NB4 (cell line): Measurements from ENCODE around the gene KCNA2.

ENCODE experiments used
- POLR2A ChIP-seq: IDR thresholded peaks from 2 replicates; pipeline ENCODE4 v1.6.1; 2011; ENCODE audit warnings: mild to moderate bottlenecking; ENCODE audit not compliant: insufficient read length; ENCODE audit errors: extremely low read depth
- TF ChIP-seq, protein P1 (sequence below): IDR thresholded peaks from one replicate; pipeline ENCODE4 v1.5.1; 2012; ENCODE audit warnings: low read depth, low read length
- TF ChIP-seq, protein P2 (sequence below): IDR thresholded peaks from 2 replicates; pipeline ENCODE4 v1.6.1; 2011; ENCODE audit warnings: low read depth, low read length

- TF ChIP-seq POLR2A, result no peak
- TF ChIP-seq, protein P1, sequence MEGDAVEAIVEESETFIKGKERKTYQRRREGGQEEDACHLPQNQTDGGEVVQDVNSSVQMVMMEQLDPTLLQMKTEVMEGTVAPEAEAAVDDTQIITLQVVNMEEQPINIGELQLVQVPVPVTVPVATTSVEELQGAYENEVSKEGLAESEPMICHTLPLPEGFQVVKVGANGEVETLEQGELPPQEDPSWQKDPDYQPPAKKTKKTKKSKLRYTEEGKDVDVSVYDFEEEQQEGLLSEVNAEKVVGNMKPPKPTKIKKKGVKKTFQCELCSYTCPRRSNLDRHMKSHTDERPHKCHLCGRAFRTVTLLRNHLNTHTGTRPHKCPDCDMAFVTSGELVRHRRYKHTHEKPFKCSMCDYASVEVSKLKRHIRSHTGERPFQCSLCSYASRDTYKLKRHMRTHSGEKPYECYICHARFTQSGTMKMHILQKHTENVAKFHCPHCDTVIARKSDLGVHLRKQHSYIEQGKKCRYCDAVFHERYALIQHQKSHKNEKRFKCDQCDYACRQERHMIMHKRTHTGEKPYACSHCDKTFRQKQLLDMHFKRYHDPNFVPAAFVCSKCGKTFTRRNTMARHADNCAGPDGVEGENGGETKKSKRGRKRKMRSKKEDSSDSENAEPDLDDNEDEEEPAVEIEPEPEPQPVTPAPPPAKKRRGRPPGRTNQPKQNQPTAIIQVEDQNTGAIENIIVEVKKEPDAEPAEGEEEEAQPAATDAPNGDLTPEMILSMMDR, result no peak
- TF ChIP-seq, protein P2, sequence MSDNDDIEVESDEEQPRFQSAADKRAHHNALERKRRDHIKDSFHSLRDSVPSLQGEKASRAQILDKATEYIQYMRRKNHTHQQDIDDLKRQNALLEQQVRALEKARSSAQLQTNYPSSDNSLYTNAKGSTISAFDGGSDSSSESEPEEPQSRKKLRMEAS, result no peak
These were observed 1.5 kb upstream of the KCNA2 start for GRCh38 chr1:110607536-110608230.
